GM21381 (cell line): ENCODE results near the gene TMEM45B.
A peak's percentile ranks its signal among the peaks of the same experiment; 100 is the strongest.
"Not testable (repeated sequence)": the region's sequence is repeated elsewhere in the genome, so short reads cannot be mapped to it uniquely, and the experiment has no call there.

ENCODE experiments used
- ATAC-seq: cut with Tn5 transposase; IDR thresholded peaks from one replicate; pipeline ENCODE4 v1.9.1; 2021; ENCODE audit warnings: mild to moderate bottlenecking, moderate library complexity; ENCODE audit not compliant: unreplicated experiment

TMEM45B gene

GRCh38 chr11:129849447-129850130, 33.9 kb downstream of the TMEM45B start:
- ATAC-seq = no peak

GRCh38 chr11:129852125-129852740, 36.6 kb downstream of the TMEM45B start:
- ATAC-seq = no peak

- ATAC-seq = no peak
Measured at GRCh38 chr11:129853518-129854231, 38.0 kb downstream of the TMEM45B start.

GRCh38 chr11:129854232-129854805, 38.7 kb downstream of the TMEM45B start:
- ATAC-seq = no peak

- ATAC-seq = no peak
Measured at GRCh38 chr11:129855086-129855485, 39.4 kb downstream of the TMEM45B start.

- ATAC-seq = no peak
Measured at GRCh38 chr11:129856036-129856435, 40.4 kb downstream of the TMEM45B start.

GRCh38 chr11:129861702-129862522, 46.3 kb downstream of the TMEM45B start:
- ATAC-seq = no peak

- ATAC-seq = no peak
Measured at GRCh38 chr11:129864811-129865210, 49.2 kb downstream of the TMEM45B start.

GRCh38 chr11:129865701-129866100, 50.1 kb downstream of the TMEM45B start:
- ATAC-seq = no peak

GRCh38 chr11:129866311-129866710, 50.7 kb downstream of the TMEM45B start:
- no peak for ATAC-seq

GRCh38 chr11:129868626-129869025, 53.0 kb downstream of the TMEM45B start:
- ATAC-seq = not testable (repeated sequence)

- no peak for ATAC-seq
Measured at GRCh38 chr11:129871914-129872313, 56.3 kb downstream of the TMEM45B start.

GRCh38 chr11:129880311-129880710, 64.7 kb downstream of the TMEM45B start:
- no peak for ATAC-seq

GRCh38 chr11:129881570-129882170, 66.0 kb downstream of the TMEM45B start:
- peak; percentile 78 for ATAC-seq

- ATAC-seq = no peak
Measured at GRCh38 chr11:129884581-129884980, 68.9 kb downstream of the TMEM45B start.

GRCh38 chr11:129885381-129885780, 69.7 kb downstream of the TMEM45B start:
- ATAC-seq = no peak

- ATAC-seq = no peak
Measured at GRCh38 chr11:129888451-129888850, 72.8 kb downstream of the TMEM45B start.

- no peak for ATAC-seq
Measured at GRCh38 chr11:129894278-129895125, 78.9 kb downstream of the TMEM45B start.
